H1 (cell line): ENCODE results near the gene GPR63. TPM values are rescaled to one million over a fixed set of nuclear protein-coding genes. Genes with fewer than 3 reads are reported as not detected.

Source experiments
- CTCF ChIA-PET: fragments of 300-600 bp; sonication (Branson Sonifier 250); formaldehyde crosslinking; loops from one replicate; lab custom pipeline; 2021; ENCODE audit not compliant: partially characterized antibody; lab: Charles Lee
- POLR2A ChIA-PET: fragments of 300-600 bp; sonication (Branson Sonifier 250); formaldehyde crosslinking; loops from one replicate; lab custom pipeline; 2021; ENCODE audit warnings: inconsistent platforms; ENCODE audit not compliant: partially characterized antibody; lab: Charles Lee
- DNase-seq, 2 experiments: peaks; one replicate each; pipeline versions ENCODE4 v3.0.0 to v3.0.0-alpha.2; 2010 to 2022; ENCODE audit warnings: low spot score in 2 of 2, low read depth in 1 of 2, mixed read lengths in 1 of 2
- FAIRE-seq: peaks from 2 replicates; lab custom pipeline; 2011; peaks lifted over from hg19 to GRCh38; lab: Jason Lieb, UNC
- H2AFZ ChIP-seq: 2 replicates; pipeline ENCODE4 v1.8.1; 2012; ENCODE audit warnings: low read length, inconsistent platforms
- H2AK5ac ChIP-seq: 2 replicates; pipeline ENCODE4 v1.6.1; 2013; ENCODE audit warnings: low read depth, low read length
- H2BK120ac ChIP-seq: replicated peaks from 2 replicates; pipeline ENCODE3; 2013; ENCODE audit warnings: low read depth, low read length, inconsistent platforms
- H2BK12ac ChIP-seq: 2 replicates; pipeline ENCODE4 v1.6.1; 2013; ENCODE audit warnings: low read depth, low read length
- H2BK15ac ChIP-seq: 2 replicates; pipeline ENCODE4 v1.6.1; 2013; ENCODE audit warnings: low read length
- H2BK20ac ChIP-seq: 2 replicates; pipeline ENCODE4 v1.6.1; 2013; ENCODE audit warnings: low read length
- H2BK5ac ChIP-seq: 2 replicates; pipeline ENCODE4 v1.6.1; 2013; ENCODE audit warnings: low read depth, low read length
- H3K14ac ChIP-seq: 2 replicates; pipeline ENCODE4 v1.6.1; 2013; ENCODE audit warnings: inconsistent platforms; ENCODE audit not compliant: insufficient read length
- H3K18ac ChIP-seq: 2 replicates; pipeline ENCODE4 v1.6.1; 2013; ENCODE audit warnings: low read length; ENCODE audit errors: extremely low read depth
- H3K23ac ChIP-seq: 2 replicates; pipeline ENCODE4 v1.6.1; 2013; ENCODE audit warnings: inconsistent platforms; ENCODE audit not compliant: insufficient read length
- H3K23me2 ChIP-seq: 2 replicates; pipeline ENCODE4 v1.6.1; 2013; ENCODE audit warnings: low read depth, low read length
- H3K27ac ChIP-seq: 2 replicates; pipeline ENCODE4 v1.6.1; 2011; ENCODE audit warnings: low read depth, low read length, inconsistent platforms
- H3K27me3 ChIP-seq, 4 experiments: replicated peaks in 1 of 4; 1 replicate in 1 of 4; 2 replicates in 3 of 4; pipeline versions ENCODE4 v1.6.1 to v1.8.1; 2011 to 2013; ENCODE audit warnings: low read length in 3 of 4, mild to moderate bottlenecking in 3 of 4, inconsistent platforms in 2 of 4, mixed read lengths in 2 of 4, moderate library complexity in 1 of 4; ENCODE audit not compliant: control insufficient read depth in 3 of 4, insufficient read depth in 3 of 4; ENCODE audit errors: extremely low read depth in 1 of 4
- H3K36me3 ChIP-seq, 4 experiments: 2 replicates each; pipeline versions ENCODE4 v1.6.1 to v1.8.1; 2011 to 2013; ENCODE audit warnings: mild to moderate bottlenecking in 4 of 4, low read length in 3 of 4, moderate library complexity in 2 of 4, control low read depth in 1 of 4, inconsistent platforms in 1 of 4; ENCODE audit not compliant: insufficient read depth in 4 of 4, control insufficient read depth in 2 of 4
- H3K4ac ChIP-seq: replicated peaks from 2 replicates; pipeline ENCODE3; 2013; ENCODE audit warnings: low read length, low read depth, mixed read lengths, inconsistent platforms; ENCODE audit not compliant: insufficient read length
- H3K4me1 ChIP-seq, 4 experiments: replicated peaks in 1 of 4; 1 replicate in 1 of 4; 2 replicates in 3 of 4; pipeline versions ENCODE4 v1.6.1 to v1.8.1; 2011 to 2013; ENCODE audit warnings: low read length in 3 of 4, inconsistent platforms in 2 of 4, mixed read lengths in 1 of 4; ENCODE audit not compliant: insufficient read depth in 4 of 4, control insufficient read depth in 3 of 4
- H3K4me2 ChIP-seq, 2 experiments: 2 replicates each; pipeline versions ENCODE4 v1.6.1 to v1.8.1; 2011 to 2013; ENCODE audit warnings: low read depth in 2 of 2, low read length in 2 of 2, control low read depth in 1 of 2, inconsistent platforms in 1 of 2, mild to moderate bottlenecking in 1 of 2; ENCODE audit not compliant: insufficient read depth in 1 of 2
- H3K4me3 ChIP-seq, 4 experiments: fragments of 200-600, 300-600 bp in 1 of 4; sonication (generic), shearing (Covaris generic), sonication (Bioruptor Twin) in 1 of 4; 2 replicates each; pipeline versions ENCODE4 v1.5.1 to v1.8.1; 2011 to 2016; ENCODE audit warnings: low read length in 4 of 4, low read depth in 3 of 4, control low read depth in 2 of 4, inconsistent platforms in 2 of 4, mild to moderate bottlenecking in 2 of 4, mixed read lengths in 1 of 4, moderate library complexity in 1 of 4; ENCODE audit not compliant: insufficient read depth in 2 of 4; ENCODE audit errors: extremely low read depth in 1 of 4
- H3K56ac ChIP-seq: replicated peaks from 2 replicates; pipeline ENCODE3; 2013; ENCODE audit warnings: low read depth, mild to moderate bottlenecking, mixed read lengths, low read length, inconsistent platforms; ENCODE audit not compliant: insufficient read length
- H3K79me1 ChIP-seq: 2 replicates; pipeline ENCODE4 v1.6.1; 2013; ENCODE audit warnings: low read depth, low read length, control low read depth
- H3K79me2 ChIP-seq, 2 experiments: 2 replicates each; pipeline versions ENCODE4 v1.6.1 to v1.8.1; 2012 to 2013; ENCODE audit warnings: low read length in 2 of 2, mild to moderate bottlenecking in 2 of 2, inconsistent platforms in 1 of 2; ENCODE audit not compliant: insufficient read depth in 2 of 2, control insufficient read depth in 1 of 2
- H3K9ac ChIP-seq, 4 experiments: replicated peaks in 1 of 4; 1 replicate in 1 of 4; 2 replicates in 3 of 4; pipeline versions ENCODE4 v1.6.1 to v1.8.1; 2011 to 2013; ENCODE audit warnings: low read depth in 3 of 4, low read length in 3 of 4, control low read depth in 2 of 4, mild to moderate bottlenecking in 2 of 4, moderate library complexity in 2 of 4, inconsistent platforms in 1 of 4; ENCODE audit errors: extremely low read depth in 1 of 4
- H3K9me3 ChIP-seq, 2 experiments: 2 replicates each; pipeline versions ENCODE4 v1.6.1 to v1.8.1; 2012 to 2013; ENCODE audit warnings: mild to moderate bottlenecking in 2 of 2, moderate library complexity in 2 of 2, control low read depth in 1 of 2, inconsistent platforms in 1 of 2, low read depth in 1 of 2, low read length in 1 of 2, mixed read lengths in 1 of 2; ENCODE audit not compliant: insufficient read depth in 2 of 2
- H4K20me1 ChIP-seq, 2 experiments: replicated peaks in 1 of 2; 2 replicates each; pipeline versions ENCODE3 to v1.8.1; 2011 to 2013; ENCODE audit warnings: inconsistent platforms in 2 of 2, low read length in 2 of 2, mild to moderate bottlenecking in 1 of 2; ENCODE audit not compliant: insufficient read depth in 2 of 2, control insufficient read depth in 1 of 2
- H4K5ac ChIP-seq: 2 replicates; pipeline ENCODE4 v1.6.1; 2013; ENCODE audit warnings: low read length, low read depth, mixed read lengths, inconsistent platforms; ENCODE audit not compliant: insufficient read length
- H4K8ac ChIP-seq: 2 replicates; pipeline ENCODE4 v1.8.0; 2013; ENCODE audit warnings: mild to moderate bottlenecking, moderate library complexity, low read length, inconsistent platforms; ENCODE audit not compliant: insufficient read depth; ENCODE audit errors: extremely low read depth
- H4K91ac ChIP-seq: replicated peaks from 2 replicates; pipeline ENCODE3; 2013; ENCODE audit warnings: low read length, mixed read lengths, inconsistent platforms; ENCODE audit not compliant: insufficient read length
- CBX8 ChIP-seq: fragments of 300-800, 300-1000 bp; sonication (generic); IDR thresholded peaks from 2 replicates; pipeline ENCODE4 v1.7.1; 2016; ENCODE audit warnings: low read depth, low read length, borderline replicate concordance
- EZH2 ChIP-seq: fragments of 200-600 bp; sonication (generic); IDR thresholded peaks from 2 replicates; pipeline ENCODE4 v1.7.1; 2012; ENCODE audit warnings: low read depth, mild to moderate bottlenecking, moderate library complexity, low read length, inconsistent platforms; ENCODE audit not compliant: severe bottlenecking
- SIX5 ChIP-seq: IDR thresholded peaks from 2 replicates; pipeline ENCODE4 v1.6.1; 2011; ENCODE audit warnings: mild to moderate bottlenecking, low read depth, low read length
- WGBS, 2 experiments: shearing (Covaris generic) in 1 of 2; methylation state at CpG; one replicate each; pipeline versions ENCODE4 v1.1.6 to v1.1.7; 2013 to 2015; ENCODE audit warnings: low lambda C conversion rate in 2 of 2, mixed read lengths in 2 of 2, inconsistent platforms in 1 of 2, low coverage in 1 of 2, missing lambda C conversion rate in 1 of 2; ENCODE audit not compliant: insufficient replicate concordance in 2 of 2, insufficient coverage in 1 of 2, insufficient read length in 1 of 2; ENCODE audit errors: extremely low coverage in 1 of 2, missing lambda C conversion rate in 1 of 2; 5-methylcytosine and 5-hydroxymethylcytosine counted together
- polyA plus RNA-seq, 7 experiments: library from polyadenylated mRNA; depleted of rRNA in 3 of 7; stranded (reverse) in 5 of 7; unstranded in 2 of 7; fragments of >200 nt in 5 of 7; fragments of 200-250 nt in 2 of 7; gene quantifications; 1 replicate in 5 of 7; 2 replicates in 1 of 7; 4 replicates in 1 of 7; pipeline versions ENCODE4 v1.2.1 to v1.2.3, GENCODE V29; 2011 to 2013; ENCODE audit warnings: missing spikeins in 2 of 7, mixed read lengths in 2 of 7
- total RNA-seq: library from RNA; stranded (reverse); fragmentation: NEBNext Ultra II Directional; extraction: Animal tissue kit (Norgen Biotek cat#: 25700); gene quantifications from 2 replicates; pipeline ENCODE4 v1.2.1, GENCODE V29; 2021

Gene GPR63
- total and polyA plus RNA-seq, 2 of the 8 experiments (the other 6 are each of a cell fraction or from before 2014, with no cell fraction given), result 6.1 to 11.6 TPM

GRCh38 chr6:96811670-96812069 is 25.6 kb downstream of the GPR63 start:
- Histone ChIP-seq H3K9ac (no peak overlapping the region), H3K79me2 (peaks cover 0 to 78% of the 10 kb centered on the region in 2 experiments; a peak in 3 of 4 replicates), H3K9me3 (no peaks in the 10 kb centered on the region), H2BK5ac (no peak overlapping the region), H3K56ac (no peak overlapping the region), H2BK120ac (no peak overlapping the region), H3K14ac (no peak overlapping the region), H2AK5ac (no peak overlapping the region), H3K27ac (no peak overlapping the region), H3K79me1 (no peaks in the 10 kb centered on the region), H3K4me3 (no peak overlapping the region), H3K4me1 (peaks cover 0 to 3% (median under 1%) of the 10 kb centered on the region in 4 experiments; a peak in 3 of 7 replicates), H4K91ac (no peak overlapping the region), H2BK12ac (no peak overlapping the region), H4K5ac (no peak overlapping the region), H2AFZ (no peak overlapping the region), H3K36me3 (no peaks in the 10 kb centered on the region), H3K23ac (no peak overlapping the region), H3K23me2 (no peaks in the 10 kb centered on the region), H2BK15ac (no peak overlapping the region), H3K27me3 (no peaks in the 10 kb centered on the region), H3K18ac (no peak overlapping the region), H4K20me1 (peaks cover 2 to 6% of the 10 kb centered on the region in 2 experiments), H3K4me2 (no peak overlapping the region), H3K4ac (no peak overlapping the region), H2BK20ac (no peak overlapping the region), H4K8ac (no peak overlapping the region)
- ChIA-PET POLR2A (interaction anchor here (0.9 to 1.9 kb wide), 2 partner anchors 17 to 26 kb away, joined by 4 to 8 read pairs; partner anchors contain the start of gene GPR63), CTCF (interaction anchor here (1.5 kb wide), 1 partner anchor 15 kb away, joined by 8 read pairs; no protein-coding TSS in a partner anchor)
- no peak for FAIRE-seq
- TF ChIP-seq EZH2 (no peak), SIX5 (no peak), CBX8 (no peak)
- 94% methylated on average over 2 of the region's 2 CpGs; no CpG with 5 or more reads in 1 of the 2 experiments for WGBS, 2 experiments
- DNase-seq, result no peak
